ENCODE measurements around the gene DCUN1D2. TPM values are rescaled to one million over a fixed set of nuclear protein-coding genes. Genes with fewer than 3 reads are reported as not detected.
A peak's percentile ranks its signal among the peaks of the same experiment; 100 is the strongest.

The DCUN1D2 gene
- total RNA-seq, 1 donor from 2014 or later, result 23.8 TPM

DNA sequence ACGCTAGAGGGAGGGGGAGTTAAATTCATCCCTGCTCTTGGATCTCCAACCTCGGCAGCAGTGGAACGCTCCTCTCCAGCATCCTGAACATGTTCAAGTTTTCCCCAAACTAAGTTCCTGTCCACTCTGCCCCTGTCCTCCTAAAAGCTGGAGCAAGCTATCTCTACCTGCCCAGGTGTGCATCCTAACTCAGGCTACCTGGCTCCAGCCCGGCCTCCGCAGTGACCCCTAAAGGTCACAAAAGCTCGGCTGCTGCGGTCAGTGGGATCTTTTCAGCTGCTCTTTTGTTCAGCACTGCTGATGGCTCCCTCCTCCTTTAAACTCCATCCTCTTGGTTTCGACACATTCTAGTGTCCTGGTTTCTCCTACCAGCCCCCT is 1.4 kb downstream of the DCUN1D2 start:
- no peaks in the 10 kb centered on the region for H3K9me3 ChIP-seq (ENCODE audit: low read depth)
- TF ChIP-seq, protein P1, sequence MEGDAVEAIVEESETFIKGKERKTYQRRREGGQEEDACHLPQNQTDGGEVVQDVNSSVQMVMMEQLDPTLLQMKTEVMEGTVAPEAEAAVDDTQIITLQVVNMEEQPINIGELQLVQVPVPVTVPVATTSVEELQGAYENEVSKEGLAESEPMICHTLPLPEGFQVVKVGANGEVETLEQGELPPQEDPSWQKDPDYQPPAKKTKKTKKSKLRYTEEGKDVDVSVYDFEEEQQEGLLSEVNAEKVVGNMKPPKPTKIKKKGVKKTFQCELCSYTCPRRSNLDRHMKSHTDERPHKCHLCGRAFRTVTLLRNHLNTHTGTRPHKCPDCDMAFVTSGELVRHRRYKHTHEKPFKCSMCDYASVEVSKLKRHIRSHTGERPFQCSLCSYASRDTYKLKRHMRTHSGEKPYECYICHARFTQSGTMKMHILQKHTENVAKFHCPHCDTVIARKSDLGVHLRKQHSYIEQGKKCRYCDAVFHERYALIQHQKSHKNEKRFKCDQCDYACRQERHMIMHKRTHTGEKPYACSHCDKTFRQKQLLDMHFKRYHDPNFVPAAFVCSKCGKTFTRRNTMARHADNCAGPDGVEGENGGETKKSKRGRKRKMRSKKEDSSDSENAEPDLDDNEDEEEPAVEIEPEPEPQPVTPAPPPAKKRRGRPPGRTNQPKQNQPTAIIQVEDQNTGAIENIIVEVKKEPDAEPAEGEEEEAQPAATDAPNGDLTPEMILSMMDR (IDR thresholded peaks at IDR 0.05), result peak; percentile 51
- no peak for TF ChIP-seq EZH2 (IDR thresholded peaks at IDR 0.05)
- no peak overlapping the region for H3K9ac ChIP-seq
- peaks cover 11% of the 10 kb centered on the region for H3F3A ChIP-seq (ENCODE audit: low read depth)
- H2AFZ ChIP-seq (replicated peaks), result peak overlapping the region; percentile 51
- H3K27ac ChIP-seq, result no peak overlapping the region
- H3K27ac Mint-ChIP-seq, result peak overlapping the region; percentile 87
- peak overlapping the region; percentile 95 for H3K4me3 Mint-ChIP-seq
- no peaks in the 10 kb centered on the region for H3K27me3 ChIP-seq
- H3K4me3 ChIP-seq, result peak overlapping the region; percentile 63
- H3K79me2 ChIP-seq (ENCODE audit: low read depth), result peaks cover 92% of the 10 kb centered on the region
- peak overlapping the region; percentile 95 for H3K4me2 ChIP-seq
- H3K27me3 Mint-ChIP-seq (ENCODE audit: insufficient read depth, low read depth), result peaks cover 5% of the 10 kb centered on the region
- peaks cover 2% of the 10 kb centered on the region for H3K36me3 Mint-ChIP-seq
- peaks cover 38% of the 10 kb centered on the region for H3K4me1 Mint-ChIP-seq
- H3K36me3 ChIP-seq, result no peaks in the 10 kb centered on the region
- peaks cover 81% of the 10 kb centered on the region for H4K20me1 ChIP-seq (ENCODE audit: low read depth)
- H3K9me3 Mint-ChIP-seq, result no peaks in the 10 kb centered on the region
- peaks cover 34% of the 10 kb centered on the region for H3K4me1 ChIP-seq
- DNase-seq (ENCODE audit: low spot score), result peak; percentile 63

DNA sequence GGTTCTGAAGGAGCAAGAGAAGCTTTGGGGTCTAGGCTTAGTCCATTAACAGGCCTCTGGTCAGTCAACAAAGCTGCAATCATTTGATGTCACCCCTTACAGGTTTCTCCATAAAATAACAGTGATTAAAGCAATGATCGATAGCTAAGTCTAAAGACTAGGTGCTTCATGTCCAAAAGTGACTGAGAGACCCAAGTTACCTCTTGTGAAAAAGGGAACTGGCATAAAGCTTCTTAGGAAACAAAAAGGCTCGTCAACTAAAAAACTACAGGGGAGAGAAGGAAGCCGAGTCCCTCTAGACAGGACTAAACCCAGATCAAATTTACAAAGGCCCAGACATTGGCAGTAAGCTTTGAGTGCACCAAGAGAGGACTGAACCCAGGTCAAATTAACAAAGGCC is 2.2 kb downstream of the DCUN1D2 start:
- H3K4me1 Mint-ChIP-seq, result peaks cover 40% of the 10 kb centered on the region
- peak overlapping the region; percentile 95 for H3K4me2 ChIP-seq

DNA sequence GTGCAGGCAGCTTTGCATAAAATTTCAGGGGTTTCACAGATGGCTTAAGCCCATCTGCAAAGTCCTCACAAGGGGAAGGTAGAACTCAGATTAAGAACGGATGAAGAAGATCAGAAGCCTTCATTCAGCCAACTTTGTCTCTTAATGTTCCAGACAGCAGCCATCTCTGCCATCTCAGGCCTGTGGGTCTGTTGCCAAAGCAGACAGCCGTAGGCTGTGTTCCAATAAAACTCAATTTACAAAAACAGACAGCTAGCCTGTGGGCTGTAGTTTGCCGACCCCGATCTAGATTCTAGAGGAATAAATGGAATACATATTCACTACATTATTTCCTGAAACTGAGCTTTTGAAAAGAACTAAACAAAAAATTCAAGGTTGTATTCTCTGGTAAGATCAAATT is 3.8 kb downstream of the DCUN1D2 start:
- peaks cover 83% of the 10 kb centered on the region for H4K20me1 ChIP-seq (ENCODE audit: low read depth)
- peak overlapping the region; percentile 9 for H3K27ac Mint-ChIP-seq

More for the DNA sequence above, 2.2 kb downstream of the DCUN1D2 start:
- peaks cover 41% of the 10 kb centered on the region for H3K4me1 ChIP-seq
- H3K9ac ChIP-seq, result no peak overlapping the region
- Mint-ChIP-seq H3K4me3 (peak overlapping the region; percentile 95), H3K27me3 (ENCODE audit: insufficient read depth, low read depth) (peaks cover 5% of the 10 kb centered on the region), H3K27ac (no peak overlapping the region), H3K36me3 (peaks cover 4% of the 10 kb centered on the region), H3K9me3 (no peaks in the 10 kb centered on the region)
- peaks cover 81% of the 10 kb centered on the region for H4K20me1 ChIP-seq (ENCODE audit: low read depth)
- H3K4me3 ChIP-seq, result no peak overlapping the region
- no peaks in the 10 kb centered on the region for H3K27me3 ChIP-seq
- no peaks in the 10 kb centered on the region for H3K9me3 ChIP-seq (ENCODE audit: low read depth)
- H3F3A ChIP-seq (ENCODE audit: low read depth), result peaks cover 17% of the 10 kb centered on the region
- no peak overlapping the region for H3K27ac ChIP-seq
- H2AFZ ChIP-seq (replicated peaks), result no peak overlapping the region
- no peaks in the 10 kb centered on the region for H3K36me3 ChIP-seq
- TF ChIP-seq EZH2phosphoT487 (IDR thresholded peaks at IDR 0.05), result no peak
- peaks cover 92% of the 10 kb centered on the region for H3K79me2 ChIP-seq (ENCODE audit: low read depth)
- no peak for DNase-seq (ENCODE audit: low spot score)

DNA sequence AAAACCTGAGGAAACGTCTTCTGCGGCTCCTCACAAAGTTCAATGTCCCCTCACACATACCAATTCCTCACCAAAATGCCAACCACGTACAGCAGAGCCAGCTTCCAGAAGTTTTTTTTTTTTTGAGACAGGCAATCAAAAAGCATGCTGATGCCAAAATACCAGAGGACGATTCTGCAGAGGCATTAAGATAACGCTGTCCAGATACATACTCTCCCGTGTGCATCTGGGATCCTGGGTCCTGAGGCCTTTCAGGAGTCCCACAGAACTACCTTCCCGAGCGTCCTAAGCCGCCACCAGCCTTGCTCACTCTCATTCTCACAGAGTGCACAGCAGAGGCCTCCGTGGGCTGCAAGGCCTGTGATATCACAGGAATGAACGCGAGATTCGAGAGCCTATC is 5.0 kb downstream of the DCUN1D2 start:
- DNase-seq (ENCODE audit: low spot score), result no peak
- no peaks in the 10 kb centered on the region for H3K9me3 Mint-ChIP-seq
- peaks cover 3% of the 10 kb centered on the region for H3K27me3 Mint-ChIP-seq (ENCODE audit: insufficient read depth, low read depth)
- H3K9me3 ChIP-seq (ENCODE audit: low read depth), result no peaks in the 10 kb centered on the region
- H3K4me1 Mint-ChIP-seq, result peaks cover 35% of the 10 kb centered on the region
- no peak overlapping the region for H2AFZ ChIP-seq (replicated peaks)
- TF ChIP-seq, protein P1 (IDR thresholded peaks at IDR 0.05), result no peak
- no peak for TF ChIP-seq EZH2phosphoT487 (IDR thresholded peaks at IDR 0.05)
- no peak for TF ChIP-seq EZH2 (IDR thresholded peaks at IDR 0.05)
- no peak overlapping the region for H3K4me2 ChIP-seq
- H3K27ac ChIP-seq, result no peak overlapping the region
- no peaks in the 10 kb centered on the region for H3K36me3 ChIP-seq
- no peak overlapping the region for H3K4me3 ChIP-seq
- no peaks in the 10 kb centered on the region for H3K27me3 ChIP-seq
- H3K27ac Mint-ChIP-seq, result no peak overlapping the region
- H3K79me2 ChIP-seq (ENCODE audit: low read depth), result peaks cover 92% of the 10 kb centered on the region
- H4K20me1 ChIP-seq (ENCODE audit: low read depth), result peaks cover 84% of the 10 kb centered on the region
- H3K4me1 ChIP-seq, result peaks cover 31% of the 10 kb centered on the region
- peaks cover 8% of the 10 kb centered on the region for H3K36me3 Mint-ChIP-seq
- H3K4me3 Mint-ChIP-seq, result no peak overlapping the region
- H3F3A ChIP-seq (ENCODE audit: low read depth), result peaks cover 17% of the 10 kb centered on the region
- H3K9ac ChIP-seq, result no peak overlapping the region

More for the DNA sequence above, 3.8 kb downstream of the DCUN1D2 start:
- Histone ChIP-seq H3K9me3 (ENCODE audit: low read depth) (no peaks in the 10 kb centered on the region), H3K27me3 (no peaks in the 10 kb centered on the region), H3F3A (ENCODE audit: low read depth) (peaks cover 17% of the 10 kb centered on the region), H3K27ac (no peak overlapping the region), H2AFZ (replicated peaks) (no peak overlapping the region), H3K4me1 (peaks cover 31% of the 10 kb centered on the region), H3K79me2 (ENCODE audit: low read depth) (peaks cover 92% of the 10 kb centered on the region), H3K9ac (no peak overlapping the region), H3K36me3 (no peaks in the 10 kb centered on the region), H3K4me2 (no peak overlapping the region), H3K4me3 (no peak overlapping the region)
- no peak for DNase-seq (ENCODE audit: low spot score)
- Mint-ChIP-seq H3K4me3 (no peak overlapping the region), H3K36me3 (peaks cover 7% of the 10 kb centered on the region), H3K27me3 (ENCODE audit: insufficient read depth, low read depth) (peaks cover 5% of the 10 kb centered on the region), H3K4me1 (peaks cover 36% of the 10 kb centered on the region), H3K9me3 (no peaks in the 10 kb centered on the region)
- TF ChIP-seq, protein P1 (IDR thresholded peaks at IDR 0.05), result no peak
- no peak for TF ChIP-seq EZH2 (IDR thresholded peaks at IDR 0.05)
- TF ChIP-seq EZH2phosphoT487 (IDR thresholded peaks at IDR 0.05), result no peak
